Stimulated activated CD4-positive, alpha-beta T cell treated with anti-CD3 and anti-CD28 coated beads, Interleukin-12 subunit alpha, Interleukin-12 subunit beta, amount 100 ng/mL, for 4 hours (primary cell): Measurements from ENCODE around the gene HPN.
"Not testable (repeated sequence)": the region's sequence is repeated elsewhere in the genome, so short reads cannot be mapped to it uniquely, and the experiment has no call there.

Source experiments
- DNase-seq: peaks from one replicate; pipeline ENCODE4 v3.0.0-alpha.2; 2020

Gene HPN

GRCh38 chr19:35009424-35010415 lies 31.8 kb upstream of the HPN start:
- no peak for DNase-seq

GRCh38 chr19:35011091-35011689 lies 30.3 kb upstream of the HPN start:
- no peak for DNase-seq

GRCh38 chr19:35011737-35012682 lies 29.5 kb upstream of the HPN start:
- DNase-seq, result no peak

GRCh38 chr19:35013041-35013819 lies 28.3 kb upstream of the HPN start:
- peak; percentile 77 for DNase-seq

- DNase-seq, result no peak
Observed at GRCh38 chr19:35013820-35014754, 27.4 kb upstream of the HPN start.

- DNase-seq, result not testable (repeated sequence)
Observed at GRCh38 chr19:35014774-35015173, 26.7 kb upstream of the HPN start.

- no peak for DNase-seq
Observed at GRCh38 chr19:35015270-35015953, 26.1 kb upstream of the HPN start.

GRCh38 chr19:35015954-35016351 lies 25.6 kb upstream of the HPN start:
- DNase-seq, result no peak

- DNase-seq, result no peak
Observed at GRCh38 chr19:35017507-35017906, 24.0 kb upstream of the HPN start.

- DNase-seq, result no peak
Observed at GRCh38 chr19:35018379-35018778, 23.1 kb upstream of the HPN start.

- no peak for DNase-seq
Observed at GRCh38 chr19:35019144-35019543, 22.4 kb upstream of the HPN start.

- no peak for DNase-seq
Observed at GRCh38 chr19:35021016-35021415, 20.5 kb upstream of the HPN start.

GRCh38 chr19:35021596-35021995 lies 19.9 kb upstream of the HPN start:
- no peak for DNase-seq

GRCh38 chr19:35022460-35022859 lies 19.1 kb upstream of the HPN start:
- no peak for DNase-seq

GRCh38 chr19:35023428-35023827 lies 18.1 kb upstream of the HPN start:
- DNase-seq, result no peak

- no peak for DNase-seq
Observed at GRCh38 chr19:35024095-35024494, 17.4 kb upstream of the HPN start.

- DNase-seq, result no peak
Observed at GRCh38 chr19:35025969-35026368, 15.6 kb upstream of the HPN start.

- no peak for DNase-seq
Observed at GRCh38 chr19:35026418-35026817, 15.1 kb upstream of the HPN start.

GRCh38 chr19:35027009-35027408 lies 14.5 kb upstream of the HPN start:
- DNase-seq, result no peak

GRCh38 chr19:35027851-35028599 lies 13.5 kb upstream of the HPN start:
- DNase-seq, result no peak
